ENCODE data around the gene WFDC1.

The WFDC1 gene

DNA sequence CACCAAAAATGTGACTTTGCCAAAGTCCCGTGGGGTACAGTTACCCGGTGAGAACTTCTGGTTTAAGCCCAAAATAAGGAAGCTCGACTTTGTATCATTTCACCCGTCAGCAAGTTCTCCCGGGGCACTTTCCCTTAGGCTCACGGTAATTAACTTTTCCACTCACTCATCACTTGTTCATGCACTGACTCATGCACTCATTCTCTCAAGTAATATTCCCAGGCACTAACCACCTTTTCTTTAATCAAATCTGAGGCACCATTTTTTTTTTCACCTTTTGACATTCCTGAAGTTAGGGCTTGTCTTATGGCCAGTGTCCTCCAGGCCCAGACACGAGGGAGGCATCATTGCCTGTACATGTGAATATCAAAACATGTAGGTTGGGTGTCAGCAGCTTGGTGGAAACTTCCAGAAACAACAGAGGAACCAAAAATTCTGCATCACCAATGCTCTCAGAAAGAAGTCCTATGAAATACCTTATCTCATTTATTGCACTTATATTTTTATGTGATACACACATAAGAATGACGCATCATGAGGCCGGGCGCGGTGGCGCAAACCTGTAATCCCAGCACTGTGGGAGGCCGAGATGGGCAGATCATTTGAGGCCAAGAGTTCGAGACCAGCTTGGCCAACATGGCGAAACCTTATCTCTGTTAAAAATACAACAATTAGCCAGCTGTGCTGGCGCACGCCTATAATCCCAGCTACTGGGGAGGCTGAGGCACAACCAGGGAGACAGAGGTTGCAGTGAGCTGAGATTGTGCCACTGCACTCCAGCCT lies 37.5 kb downstream of the WFDC1 start:
- Histone ChIP-seq H3K9ac (ENCODE audit: low read depth, low read length) (no peak overlapping the region), H3K4me1 (ENCODE audit: insufficient read depth, low read length) (no peaks in the 10 kb centered on the region), H3K4me2 (ENCODE audit: insufficient read depth, low read length) (no peak overlapping the region), H3K4me3 (ENCODE audit: low read depth in 1 of 2, low read length in 2 of 2) (no peak overlapping the region), H3K9me3 (ENCODE audit: insufficient read depth, low read length, severe bottlenecking) (no peaks in the 10 kb centered on the region), H4K20me1 (ENCODE audit: insufficient read depth, low read length) (no peaks in the 10 kb centered on the region), H3K27me3 (ENCODE audit: insufficient read depth, low read length, poor library complexity) (no peaks in the 10 kb centered on the region), H3K79me2 (ENCODE audit: insufficient read depth, low read length) (no peaks in the 10 kb centered on the region), H3K36me3 (ENCODE audit: insufficient read depth, low read length) (no peaks in the 10 kb centered on the region), H2AFZ (ENCODE audit: low read depth, low read length) (no peak overlapping the region), H3K27ac (ENCODE audit: low read length) (no peak overlapping the region)
- no peak for ATAC-seq (ENCODE audit: insufficient read depth, low read depth)
- no peak for DNase-seq
- no peak for TF ChIP-seq EZH2 (IDR thresholded peaks at IDR 0.05; ENCODE audit: borderline replicate concordance, low read depth, low read length, severe bottlenecking)
- TF ChIP-seq, protein P1, sequence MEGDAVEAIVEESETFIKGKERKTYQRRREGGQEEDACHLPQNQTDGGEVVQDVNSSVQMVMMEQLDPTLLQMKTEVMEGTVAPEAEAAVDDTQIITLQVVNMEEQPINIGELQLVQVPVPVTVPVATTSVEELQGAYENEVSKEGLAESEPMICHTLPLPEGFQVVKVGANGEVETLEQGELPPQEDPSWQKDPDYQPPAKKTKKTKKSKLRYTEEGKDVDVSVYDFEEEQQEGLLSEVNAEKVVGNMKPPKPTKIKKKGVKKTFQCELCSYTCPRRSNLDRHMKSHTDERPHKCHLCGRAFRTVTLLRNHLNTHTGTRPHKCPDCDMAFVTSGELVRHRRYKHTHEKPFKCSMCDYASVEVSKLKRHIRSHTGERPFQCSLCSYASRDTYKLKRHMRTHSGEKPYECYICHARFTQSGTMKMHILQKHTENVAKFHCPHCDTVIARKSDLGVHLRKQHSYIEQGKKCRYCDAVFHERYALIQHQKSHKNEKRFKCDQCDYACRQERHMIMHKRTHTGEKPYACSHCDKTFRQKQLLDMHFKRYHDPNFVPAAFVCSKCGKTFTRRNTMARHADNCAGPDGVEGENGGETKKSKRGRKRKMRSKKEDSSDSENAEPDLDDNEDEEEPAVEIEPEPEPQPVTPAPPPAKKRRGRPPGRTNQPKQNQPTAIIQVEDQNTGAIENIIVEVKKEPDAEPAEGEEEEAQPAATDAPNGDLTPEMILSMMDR (IDR thresholded peaks at IDR 0.05; ENCODE audit: borderline replicate concordance, extremely low read depth, low read length, poor library complexity, severe bottlenecking), result no peak

DNA sequence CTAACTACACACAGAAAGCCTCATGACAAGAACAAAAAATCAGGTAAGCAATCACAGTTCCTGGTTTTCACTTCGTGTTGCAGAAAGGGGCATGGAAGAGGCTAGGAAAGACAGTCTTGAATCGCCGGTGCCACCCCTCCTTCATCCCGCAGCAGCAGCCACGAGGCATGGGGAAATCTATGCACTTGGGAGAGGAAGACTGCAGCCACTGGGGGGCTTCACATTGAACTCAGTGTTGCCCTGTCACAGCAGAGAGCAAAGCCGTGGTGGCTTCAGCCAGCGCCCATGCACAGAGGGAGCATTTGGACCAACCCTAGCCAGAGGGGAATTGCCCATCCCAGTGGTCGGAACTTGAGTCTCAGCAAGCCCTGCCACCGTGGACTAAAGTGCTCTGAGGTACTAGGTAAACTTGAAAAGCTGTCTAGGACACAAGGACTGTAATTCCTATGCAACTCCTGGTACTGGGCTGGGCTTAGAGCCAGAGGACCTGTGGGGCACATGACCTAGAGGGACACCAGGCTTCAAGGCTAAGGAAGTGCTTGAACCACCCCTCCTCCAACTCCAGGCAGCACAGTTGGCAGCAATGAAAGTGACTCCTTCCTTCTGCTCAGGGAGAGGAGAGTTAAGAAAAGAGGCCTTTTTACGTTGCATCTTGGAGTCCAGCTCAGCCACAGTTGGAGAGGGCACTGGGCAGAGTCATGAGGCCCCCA lies 38.5 kb downstream of the WFDC1 start:
- Histone ChIP-seq H3K4me3 (ENCODE audit: low read depth in 1 of 2, low read length in 2 of 2) (no peak overlapping the region), H3K79me2 (ENCODE audit: insufficient read depth, low read length) (no peaks in the 10 kb centered on the region), H3K36me3 (ENCODE audit: insufficient read depth, low read length) (no peaks in the 10 kb centered on the region), H2AFZ (ENCODE audit: low read depth, low read length) (no peak overlapping the region), H3K4me2 (ENCODE audit: insufficient read depth, low read length) (no peak overlapping the region), H4K20me1 (ENCODE audit: insufficient read depth, low read length) (no peaks in the 10 kb centered on the region), H3K9ac (ENCODE audit: low read depth, low read length) (no peak overlapping the region), H3K27ac (ENCODE audit: low read length) (no peak overlapping the region), H3K4me1 (ENCODE audit: insufficient read depth, low read length) (no peaks in the 10 kb centered on the region), H3K9me3 (ENCODE audit: insufficient read depth, low read length, severe bottlenecking) (no peaks in the 10 kb centered on the region), H3K27me3 (ENCODE audit: insufficient read depth, low read length, poor library complexity) (no peaks in the 10 kb centered on the region)
- ATAC-seq (ENCODE audit: insufficient read depth, low read depth) (no peak), DNase-seq (no peak)
- TF ChIP-seq, protein P1 (IDR thresholded peaks at IDR 0.05; ENCODE audit: borderline replicate concordance, extremely low read depth, low read length, poor library complexity, severe bottlenecking), result no peak
- no peak for TF ChIP-seq EZH2 (IDR thresholded peaks at IDR 0.05; ENCODE audit: borderline replicate concordance, low read depth, low read length, severe bottlenecking)

- H3K9ac ChIP-seq (ENCODE audit: low read depth, low read length), result no peak overlapping the region
- H3K27ac ChIP-seq (ENCODE audit: low read length), result no peak overlapping the region
- no peaks in the 10 kb centered on the region for H4K20me1 ChIP-seq (ENCODE audit: insufficient read depth, low read length)
- no peak overlapping the region for H3K4me2 ChIP-seq (ENCODE audit: insufficient read depth, low read length)
- no peaks in the 10 kb centered on the region for H3K9me3 ChIP-seq (ENCODE audit: insufficient read depth, low read length, severe bottlenecking)
- H2AFZ ChIP-seq (ENCODE audit: low read depth, low read length), result no peak overlapping the region
- H3K4me3 ChIP-seq (ENCODE audit: low read depth in 1 of 2, low read length in 2 of 2), result no peak overlapping the region
- no peak for ATAC-seq (ENCODE audit: insufficient read depth, low read depth)
- H3K79me2 ChIP-seq (ENCODE audit: insufficient read depth, low read length), result no peaks in the 10 kb centered on the region
- no peaks in the 10 kb centered on the region for H3K4me1 ChIP-seq (ENCODE audit: insufficient read depth, low read length)
- no peaks in the 10 kb centered on the region for H3K36me3 ChIP-seq (ENCODE audit: insufficient read depth, low read length)
- no peak for TF ChIP-seq EZH2 (IDR thresholded peaks at IDR 0.05; ENCODE audit: borderline replicate concordance, low read depth, low read length, severe bottlenecking)
- TF ChIP-seq, protein P1 (IDR thresholded peaks at IDR 0.05; ENCODE audit: borderline replicate concordance, extremely low read depth, low read length, poor library complexity, severe bottlenecking), result no peak
- H3K27me3 ChIP-seq (ENCODE audit: insufficient read depth, low read length, poor library complexity), result no peaks in the 10 kb centered on the region
- DNase-seq, result no peak
These were observed 39.4 kb downstream of the WFDC1 start for GRCh38 chr16:84334058-84334457.

All from DND-41 (cell line).